SK-N-SH (cell line): Measurements from ENCODE around the gene ZNF700. TPM values are rescaled to one million over a fixed set of nuclear protein-coding genes. Genes with fewer than 3 reads are reported as not detected.

ENCODE experiments used
- CTCF ChIA-PET: fragments of 300-600, 350-600 bp; formaldehyde crosslinking; extraction: SDS; loops from one replicate; lab custom pipeline; 2021; lab: Yijun Ruan, JAX
- POLR2A ChIA-PET: fragments of 350-600 bp; sonication (Branson Sonifier 250); formaldehyde crosslinking; extraction: SDS; loops from one replicate; lab custom pipeline; 2020; ENCODE audit warnings: antibody characterized with exemption, inconsistent platforms; lab: Yijun Ruan, JAX
- DNase-seq: peaks from one replicate; pipeline ENCODE4 v3.0.0; 2012
- H2AFZ ChIP-seq: fragments of 200-600 bp; sonication (generic); 2 replicates; pipeline ENCODE4 v1.8.1; 2016; ENCODE audit warnings: antibody characterized with exemption, mild to moderate bottlenecking, low read depth
- H3F3A ChIP-seq: fragments of 200-600 bp; sonication (generic); replicated peaks from 2 replicates; pipeline ENCODE3; 2016; ENCODE audit warnings: antibody characterized with exemption, mild to moderate bottlenecking; ENCODE audit not compliant: insufficient read depth
- H3K27ac ChIP-seq, 2 experiments: fragments of 200-500 bp in 1 of 2; fragments of 200-600 bp in 1 of 2; sonication (Bioruptor generic) in 1 of 2; sonication (generic), shearing (Covaris generic) in 1 of 2; 2 replicates each; pipeline versions ENCODE4 v1.5.1 to v1.6.1; 2014 to 2016; ENCODE audit warnings: low read depth in 2 of 2, inconsistent platforms in 1 of 2, low read length in 1 of 2, mild to moderate bottlenecking in 1 of 2, mixed read lengths in 1 of 2
- H3K27me3 ChIP-seq: fragments of 200-600 bp; sonication (generic), shearing (Covaris generic); 2 replicates; pipeline ENCODE4 v1.6.1; 2016; ENCODE audit warnings: mixed run types; ENCODE audit not compliant: insufficient read depth
- H3K36me3 ChIP-seq, 2 experiments: fragments of 200-500 bp in 1 of 2; fragments of 200-600 bp in 1 of 2; sonication (Bioruptor generic) in 1 of 2; sonication (generic) in 1 of 2; replicated peaks in 1 of 2; 2 replicates each; pipeline versions ENCODE3 to v1.5.1; 2014 to 2016; ENCODE audit warnings: low read length in 1 of 2, mild to moderate bottlenecking in 1 of 2; ENCODE audit not compliant: insufficient read depth in 2 of 2, control insufficient read depth in 1 of 2
- H3K4me1 ChIP-seq, 2 experiments: fragments of 200-500 bp in 1 of 2; fragments of 200-600 bp in 1 of 2; sonication (Bioruptor generic) in 1 of 2; sonication (generic), shearing (Covaris generic) in 1 of 2; 2 replicates each; pipeline versions ENCODE4 v1.5.1 to v1.6.1; 2014 to 2016; ENCODE audit warnings: low read depth in 1 of 2, low read length in 1 of 2, mixed run types in 1 of 2; ENCODE audit not compliant: insufficient read depth in 2 of 2, control insufficient read depth in 1 of 2
- H3K4me2 ChIP-seq: fragments of 200-600 bp; sonication (generic), shearing (Covaris generic); 2 replicates; pipeline ENCODE4 v1.6.1; 2017; ENCODE audit warnings: mixed run types
- H3K4me3 ChIP-seq, 2 experiments: fragments of 200-500 bp in 1 of 2; fragments of 200-600 bp in 1 of 2; sonication (Bioruptor generic) in 1 of 2; sonication (generic), shearing (Covaris generic) in 1 of 2; 2 replicates each; pipeline versions ENCODE4 v1.5.1 to v1.8.1; 2014 to 2016; ENCODE audit warnings: low read depth in 2 of 2, inconsistent platforms in 1 of 2, low read length in 1 of 2, mild to moderate bottlenecking in 1 of 2, mixed read lengths in 1 of 2, moderate library complexity in 1 of 2
- H3K79me2 ChIP-seq: fragments of 200-600 bp; sonication (generic); 2 replicates; pipeline ENCODE4 v1.8.1; 2017; ENCODE audit warnings: mild to moderate bottlenecking; ENCODE audit not compliant: insufficient read depth
- H3K9ac ChIP-seq: fragments of 200-600 bp; sonication (generic); 2 replicates; pipeline ENCODE4 v1.6.1; 2017; ENCODE audit warnings: mixed run types
- H3K9me2 ChIP-seq: fragments of 200-600 bp; sonication (generic); 2 replicates; pipeline ENCODE4 v1.6.1; 2017; ENCODE audit warnings: mixed run types
- H3K9me3 ChIP-seq: fragments of 200-600 bp; sonication (generic); 2 replicates; pipeline ENCODE4 v1.6.1; 2017; ENCODE audit warnings: mixed run types, mild to moderate bottlenecking, moderate library complexity
- H4K20me1 ChIP-seq: fragments of 200-600 bp; sonication (generic); 2 replicates; pipeline ENCODE4 v1.6.1; 2017; ENCODE audit warnings: mild to moderate bottlenecking, mixed run types; ENCODE audit not compliant: insufficient read depth
- CHD2 ChIP-seq: fragments of 150-350 bp; IDR thresholded peaks from 2 replicates; pipeline ENCODE4 v1.6.1; 2018; ENCODE audit warnings: low read length; ENCODE audit not compliant: partially characterized antibody
- EP300 ChIP-seq, 2 experiments: IDR thresholded peaks; 2 replicates each; pipeline versions ENCODE4 v1.4.0 to v1.6.1; 2012; ENCODE audit warnings: borderline replicate concordance in 1 of 2, low read depth in 1 of 2, low read length in 1 of 2
- EZH2phosphoT487 ChIP-seq: fragments of 200-600 bp; sonication (generic); IDR thresholded peaks from 2 replicates; pipeline ENCODE4 v1.6.1; 2017; ENCODE audit warnings: low read depth, mixed run types, mild to moderate bottlenecking, antibody characterized with exemption, moderate library complexity, borderline replicate concordance
- FOXM1 ChIP-seq: IDR thresholded peaks from 2 replicates; pipeline ENCODE4 v1.4.0; 2012; ENCODE audit warnings: low read depth, mild to moderate bottlenecking
- GABPA ChIP-seq: IDR thresholded peaks from 2 replicates; pipeline ENCODE4 v1.4.0; 2012; ENCODE audit warnings: low read depth, mild to moderate bottlenecking
- MEF2A ChIP-seq: IDR thresholded peaks from 2 replicates; pipeline ENCODE4 v1.4.0; 2012; ENCODE audit warnings: low read depth, borderline replicate concordance
- MXI1 ChIP-seq: IDR thresholded peaks from 2 replicates; pipeline ENCODE4 v1.6.1; 2012; ENCODE audit warnings: mild to moderate bottlenecking, low read depth, low read length, improper control_type of control experiment
- NFIC ChIP-seq: IDR thresholded peaks from 2 replicates; pipeline ENCODE4 v1.4.0; 2012; ENCODE audit warnings: borderline replicate concordance
- NRF1 ChIP-seq: IDR thresholded peaks from 2 replicates; pipeline ENCODE4 v1.6.1; 2012; ENCODE audit warnings: low read depth, mild to moderate bottlenecking, low read length
- RCOR1 ChIP-seq: fragments of 150-350 bp; IDR thresholded peaks from 2 replicates; pipeline ENCODE4 v1.6.1; 2017; ENCODE audit warnings: antibody characterized with exemption, low read length
- RFX5 ChIP-seq: IDR thresholded peaks from 2 replicates; pipeline ENCODE4 v1.6.1; 2012; ENCODE audit warnings: mild to moderate bottlenecking, improper control_type of control experiment, low read length
- SIN3A ChIP-seq: IDR thresholded peaks from 2 replicates; pipeline ENCODE4 v1.6.1; 2012; ENCODE audit warnings: low read depth, mild to moderate bottlenecking, low read length, moderate library complexity, borderline replicate concordance
- SMC3 ChIP-seq: IDR thresholded peaks from 2 replicates; pipeline ENCODE4 v1.6.1; 2012; ENCODE audit warnings: low read depth, low read length, improper control_type of control experiment
- TAF1 ChIP-seq: IDR thresholded peaks from 2 replicates; pipeline ENCODE4 v1.6.1; 2012; ENCODE audit warnings: low read depth, mild to moderate bottlenecking, low read length, moderate library complexity, borderline replicate concordance
- TCF12 ChIP-seq: IDR thresholded peaks from 2 replicates; pipeline ENCODE4 v1.4.0; 2012
- TEAD4 ChIP-seq: IDR thresholded peaks from 2 replicates; pipeline ENCODE4 v1.4.0; 2012; ENCODE audit warnings: mild to moderate bottlenecking, borderline replicate concordance; ENCODE audit not compliant: insufficient read depth
- WGBS: methylation state at CpG from one replicate; pipeline ENCODE4 v1.1.6; 2017; ENCODE audit warnings: low lambda C conversion rate; 5-methylcytosine and 5-hydroxymethylcytosine counted together
- polyA plus RNA-seq, 3 experiments: library from polyadenylated mRNA; depleted of rRNA; stranded (reverse); fragments of >200 nt; gene quantifications; 2 replicates each; pipeline ENCODE4 v1.2.3, GENCODE V29; 2012
- TF ChIP-seq, protein P1 (sequence below): IDR thresholded peaks from 2 replicates; pipeline ENCODE4; 2012
- TF ChIP-seq, protein P2 (sequence below): fragments of 150-350 bp; IDR thresholded peaks from 2 replicates; pipeline ENCODE4 v1.6.1; 2016; ENCODE audit warnings: mild to moderate bottlenecking, low read depth, low read length
- TF ChIP-seq, protein P3 (sequence below): fragments of 200-600 bp; sonication (generic); IDR thresholded peaks from 2 replicates; pipeline ENCODE4 v1.6.1; 2017; ENCODE audit warnings: antibody characterized with exemption, mild to moderate bottlenecking, moderate library complexity
- TF ChIP-seq, protein P4 (sequence below): IDR thresholded peaks from 2 replicates; pipeline ENCODE4 v1.4.0; 2012; ENCODE audit warnings: low read depth, borderline replicate concordance
- TF ChIP-seq, protein P5 (sequence below): IDR thresholded peaks from 2 replicates; pipeline ENCODE4 v1.4.0; 2012; ENCODE audit warnings: low read depth

Gene ZNF700
- polyA plus RNA-seq, 1 of the 3 experiments (the other 2 are of a cell fraction) = 3.5 TPM

DNA sequence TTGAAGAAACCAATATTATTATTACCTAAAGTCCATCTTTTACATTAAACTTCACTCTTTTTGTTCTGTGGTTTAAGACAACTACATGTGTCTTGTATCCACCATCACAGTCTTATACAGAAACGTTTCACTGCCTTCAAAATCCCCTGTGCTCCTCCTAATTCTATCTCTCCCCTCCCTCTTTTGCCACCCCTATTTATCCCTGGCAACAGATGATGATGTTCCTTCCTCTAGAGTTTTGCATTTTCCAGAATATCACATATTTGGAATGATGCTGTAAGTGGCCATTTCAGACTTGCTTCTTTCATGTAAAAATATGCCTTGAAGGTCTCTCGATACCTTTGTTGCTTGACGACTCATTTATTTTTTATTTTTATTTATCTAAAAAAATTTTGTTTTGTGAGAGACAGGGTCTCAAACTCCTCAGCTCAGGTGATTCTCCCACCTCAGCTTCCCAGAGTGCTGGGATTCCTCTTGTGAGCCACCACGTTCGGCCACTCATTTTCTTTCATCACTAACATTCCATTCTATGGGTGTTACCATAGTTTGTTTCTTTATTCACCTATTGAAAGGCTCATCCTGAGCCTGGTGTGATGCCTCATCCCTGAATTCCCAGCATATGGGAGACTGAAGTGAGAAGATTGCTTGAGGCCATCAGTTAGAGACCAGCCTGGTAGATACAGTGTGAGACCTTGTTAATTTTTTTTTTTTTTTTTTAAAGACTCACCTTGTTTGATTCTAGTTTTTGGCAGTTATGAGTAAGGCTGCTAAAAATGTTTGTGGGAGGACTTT is 48.3 kb downstream of the ZNF700 start (continued):
- TF ChIP-seq, protein P1, sequence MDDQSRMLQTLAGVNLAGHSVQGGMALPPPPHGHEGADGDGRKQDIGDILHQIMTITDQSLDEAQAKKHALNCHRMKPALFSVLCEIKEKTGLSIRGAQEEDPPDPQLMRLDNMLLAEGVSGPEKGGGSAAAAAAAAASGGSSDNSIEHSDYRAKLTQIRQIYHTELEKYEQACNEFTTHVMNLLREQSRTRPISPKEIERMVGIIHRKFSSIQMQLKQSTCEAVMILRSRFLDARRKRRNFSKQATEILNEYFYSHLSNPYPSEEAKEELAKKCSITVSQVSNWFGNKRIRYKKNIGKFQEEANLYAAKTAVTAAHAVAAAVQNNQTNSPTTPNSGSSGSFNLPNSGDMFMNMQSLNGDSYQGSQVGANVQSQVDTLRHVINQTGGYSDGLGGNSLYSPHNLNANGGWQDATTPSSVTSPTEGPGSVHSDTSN = no peak
- no peak for TF ChIP-seq GABPA
- TF ChIP-seq, protein P2, sequence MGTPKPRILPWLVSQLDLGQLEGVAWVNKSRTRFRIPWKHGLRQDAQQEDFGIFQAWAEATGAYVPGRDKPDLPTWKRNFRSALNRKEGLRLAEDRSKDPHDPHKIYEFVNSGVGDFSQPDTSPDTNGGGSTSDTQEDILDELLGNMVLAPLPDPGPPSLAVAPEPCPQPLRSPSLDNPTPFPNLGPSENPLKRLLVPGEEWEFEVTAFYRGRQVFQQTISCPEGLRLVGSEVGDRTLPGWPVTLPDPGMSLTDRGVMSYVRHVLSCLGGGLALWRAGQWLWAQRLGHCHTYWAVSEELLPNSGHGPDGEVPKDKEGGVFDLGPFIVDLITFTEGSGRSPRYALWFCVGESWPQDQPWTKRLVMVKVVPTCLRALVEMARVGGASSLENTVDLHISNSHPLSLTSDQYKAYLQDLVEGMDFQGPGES = no peak
- TF ChIP-seq SIN3A = no peak
- TF ChIP-seq TAF1 = no peak
- no peak for TF ChIP-seq NRF1
- no peak for TF ChIP-seq RFX5

DNA sequence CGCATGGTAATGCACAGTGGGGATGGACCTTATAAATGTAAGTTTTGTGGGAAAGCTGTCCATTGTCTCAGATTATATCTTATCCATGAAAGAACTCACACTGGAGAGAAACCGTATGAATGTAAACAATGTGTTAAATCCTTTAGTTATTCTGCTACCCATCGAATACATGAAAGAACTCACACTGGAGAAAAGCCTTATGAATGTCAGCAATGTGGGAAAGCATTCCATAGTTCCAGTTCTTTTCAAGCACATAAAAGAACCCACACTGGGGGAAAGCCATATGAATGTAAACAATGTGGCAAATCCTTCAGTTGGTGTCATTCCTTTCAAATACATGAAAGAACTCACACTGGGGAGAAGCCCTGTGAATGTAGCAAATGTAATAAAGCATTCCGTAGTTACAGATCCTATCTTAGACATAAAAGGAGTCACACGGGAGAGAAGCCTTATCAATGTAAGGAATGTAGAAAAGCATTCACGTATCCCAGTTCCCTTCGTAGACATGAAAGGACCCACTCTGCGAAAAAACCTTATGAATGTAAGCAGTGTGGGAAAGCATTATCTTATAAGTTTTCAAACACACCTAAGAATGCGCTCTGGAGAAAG is 53.7 kb downstream of the ZNF700 start:
- no peaks in the 10 kb centered on the region for H3K9me2 ChIP-seq
- H3K9ac ChIP-seq = no peak overlapping the region
- POLR2A ChIA-PET = no interaction called here
- CTCF ChIA-PET = no interaction called here
- no peaks in the 10 kb centered on the region for H4K20me1 ChIP-seq
- H3K36me3 ChIP-seq = peaks cover 0 to 3% of the 10 kb centered on the region in 2 experiments
- no peaks in the 10 kb centered on the region for H3K4me1 ChIP-seq
- no peak overlapping the region for H2AFZ ChIP-seq
- no peak for DNase-seq
- no peak overlapping the region for H3K27ac ChIP-seq
- H3K9me3 ChIP-seq = peaks cover 23% of the 10 kb centered on the region; the same call in 1 of the 2 replicates
- H3K79me2 ChIP-seq = no peaks in the 10 kb centered on the region
- H3F3A ChIP-seq = no peaks in the 10 kb centered on the region
- no peaks in the 10 kb centered on the region for H3K27me3 ChIP-seq
- no peak overlapping the region; a peak in 1 of 4 replicates for H3K4me3 ChIP-seq
- H3K4me2 ChIP-seq = no peak overlapping the region
- WGBS = 72% methylated on average over 9 of the region's 9 CpGs
- TF ChIP-seq TAF1 = no peak
- TF ChIP-seq, protein P3, sequence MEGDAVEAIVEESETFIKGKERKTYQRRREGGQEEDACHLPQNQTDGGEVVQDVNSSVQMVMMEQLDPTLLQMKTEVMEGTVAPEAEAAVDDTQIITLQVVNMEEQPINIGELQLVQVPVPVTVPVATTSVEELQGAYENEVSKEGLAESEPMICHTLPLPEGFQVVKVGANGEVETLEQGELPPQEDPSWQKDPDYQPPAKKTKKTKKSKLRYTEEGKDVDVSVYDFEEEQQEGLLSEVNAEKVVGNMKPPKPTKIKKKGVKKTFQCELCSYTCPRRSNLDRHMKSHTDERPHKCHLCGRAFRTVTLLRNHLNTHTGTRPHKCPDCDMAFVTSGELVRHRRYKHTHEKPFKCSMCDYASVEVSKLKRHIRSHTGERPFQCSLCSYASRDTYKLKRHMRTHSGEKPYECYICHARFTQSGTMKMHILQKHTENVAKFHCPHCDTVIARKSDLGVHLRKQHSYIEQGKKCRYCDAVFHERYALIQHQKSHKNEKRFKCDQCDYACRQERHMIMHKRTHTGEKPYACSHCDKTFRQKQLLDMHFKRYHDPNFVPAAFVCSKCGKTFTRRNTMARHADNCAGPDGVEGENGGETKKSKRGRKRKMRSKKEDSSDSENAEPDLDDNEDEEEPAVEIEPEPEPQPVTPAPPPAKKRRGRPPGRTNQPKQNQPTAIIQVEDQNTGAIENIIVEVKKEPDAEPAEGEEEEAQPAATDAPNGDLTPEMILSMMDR = no peak
- TF ChIP-seq GABPA = no peak
- TF ChIP-seq TEAD4 = no peak
- TF ChIP-seq NFIC = no peak
- TF ChIP-seq, protein P4, sequence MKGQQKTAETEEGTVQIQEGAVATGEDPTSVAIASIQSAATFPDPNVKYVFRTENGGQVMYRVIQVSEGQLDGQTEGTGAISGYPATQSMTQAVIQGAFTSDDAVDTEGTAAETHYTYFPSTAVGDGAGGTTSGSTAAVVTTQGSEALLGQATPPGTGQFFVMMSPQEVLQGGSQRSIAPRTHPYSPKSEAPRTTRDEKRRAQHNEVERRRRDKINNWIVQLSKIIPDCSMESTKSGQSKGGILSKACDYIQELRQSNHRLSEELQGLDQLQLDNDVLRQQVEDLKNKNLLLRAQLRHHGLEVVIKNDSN = no peak
- TF ChIP-seq, protein P2 = no peak
- no peak for TF ChIP-seq EZH2phosphoT487
- no peak for TF ChIP-seq CHD2
- TF ChIP-seq, protein P5, sequence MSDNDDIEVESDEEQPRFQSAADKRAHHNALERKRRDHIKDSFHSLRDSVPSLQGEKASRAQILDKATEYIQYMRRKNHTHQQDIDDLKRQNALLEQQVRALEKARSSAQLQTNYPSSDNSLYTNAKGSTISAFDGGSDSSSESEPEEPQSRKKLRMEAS = no peak
- no peak for TF ChIP-seq MXI1
- TF ChIP-seq MEF2A = no peak
- TF ChIP-seq TCF12 = no peak
- no peak for TF ChIP-seq SIN3A
- TF ChIP-seq RFX5 = no peak
- TF ChIP-seq FOXM1 = no peak
- TF ChIP-seq EP300 (IDR thresholded peaks at IDR 0.05; ENCODE audit: borderline replicate concordance in 1 of 2, low read depth in 1 of 2, low read length in 1 of 2) = no peak
- TF ChIP-seq SMC3 = no peak
- TF ChIP-seq RCOR1 = no peak
